Measurements from ENCODE around the gene C17orf107. TPM values are rescaled to one million over a fixed set of nuclear protein-coding genes. Genes with fewer than 3 reads are reported as not detected.

Gene C17orf107
- total and polyA plus RNA-seq, 2 of the 13 experiments (the other 11 are each of a cell fraction or from before 2014, with no cell fraction given): 0.20 to 0.59 TPM

DNA sequence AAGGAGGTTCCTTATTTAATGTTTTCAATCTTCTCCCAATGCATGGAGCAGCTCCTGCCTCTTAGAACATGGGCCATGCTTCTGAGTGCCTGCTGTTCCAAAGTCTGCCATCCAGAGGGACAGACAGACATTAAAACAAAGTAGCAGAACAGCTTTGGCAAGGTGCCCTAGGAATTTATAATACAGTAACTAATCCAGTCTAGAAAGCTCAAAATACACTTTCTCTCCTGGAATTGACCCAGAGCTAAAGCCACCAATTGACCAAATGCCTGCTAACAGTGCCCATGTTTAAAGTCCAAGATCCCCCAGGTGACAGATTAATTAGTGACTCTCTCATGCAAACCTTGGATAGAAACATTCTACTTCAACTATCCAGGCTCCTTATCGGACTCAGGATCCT is 14.7 kb downstream of the C17orf107 start:
- peak overlapping the region in 1 of 3 experiments; percentile 22; a peak in 2 of 6 replicates for H3K4me3 ChIP-seq (replicated peaks in 1 of 3; ENCODE audit: insufficient read depth in 1 of 3, low read depth in 2 of 3, low read length in 3 of 3)
- H4K20me1 ChIP-seq (ENCODE audit: insufficient read depth, low read length): no peaks in the 10 kb centered on the region
- H3K27me3 ChIP-seq (ENCODE audit: control insufficient read depth in 1 of 2, insufficient read depth in 2 of 2, low read length in 2 of 2): no peaks in the 10 kb centered on the region
- DNase-seq (ENCODE audit: low spot score) (peak; percentile 63), ATAC-seq (no peak; the same call in none of the 3 replicates), FAIRE-seq (peak; percentile 68)
- peak overlapping the region; percentile 6 for H2AFZ ChIP-seq (ENCODE audit: low read length)
- peaks cover 46% of the 10 kb centered on the region for H3K4me1 ChIP-seq (ENCODE audit: insufficient read depth, low read length)
- no TSS peak for BruUV-seq (replicated peaks)
- 0% methylated on average over 1 of the region's 1 CpG for WGBS (ENCODE audit: low lambda C conversion rate)
- H3K36me3 ChIP-seq (replicated peaks in 1 of 2; ENCODE audit: control insufficient read depth in 1 of 2, insufficient read depth in 2 of 2, low read length in 2 of 2): no peaks in the 10 kb centered on the region
- POLR2A ChIA-PET: interaction anchor here (0.8 to 2.6 kb wide), 2 partner anchors 26 to 53 kb away, joined by 3 to 12 read pairs; partner anchors contain the start of genes RNF167, SLC25A11 and SPAG7
- H3K9me3 ChIP-seq (ENCODE audit: low read length): no peaks in the 10 kb centered on the region
- in situ Hi-C loops (cut with HindIII; ENCODE audit: extremely low pct_ligation_motif_present, low pct_unique_long_range_greater_than_20kb): no loop called here
- H3K27ac ChIP-seq (ENCODE audit: extremely low read length, insufficient read depth, low read length): peak overlapping the region; percentile 42
- CTCF ChIA-PET (ENCODE audit: low intra/inter-chr PET ratio, low total read pairs): no interaction called here
- H3K79me2 ChIP-seq (ENCODE audit: insufficient read depth, low read length): no peaks in the 10 kb centered on the region
- TF ChIP-seq, protein P1, sequence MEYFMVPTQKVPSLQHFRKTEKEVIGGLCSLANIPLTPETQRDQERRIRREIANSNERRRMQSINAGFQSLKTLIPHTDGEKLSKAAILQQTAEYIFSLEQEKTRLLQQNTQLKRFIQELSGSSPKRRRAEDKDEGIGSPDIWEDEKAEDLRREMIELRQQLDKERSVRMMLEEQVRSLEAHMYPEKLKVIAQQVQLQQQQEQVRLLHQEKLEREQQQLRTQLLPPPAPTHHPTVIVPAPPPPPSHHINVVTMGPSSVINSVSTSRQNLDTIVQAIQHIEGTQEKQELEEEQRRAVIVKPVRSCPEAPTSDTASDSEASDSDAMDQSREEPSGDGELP (IDR thresholded peaks at IDR 0.05; ENCODE audit: borderline replicate concordance, low read depth): peak; percentile 32; the same call in 1 of the 2 replicates
- TF ChIP-seq NCOR1 (IDR thresholded peaks at IDR 0.05; ENCODE audit: borderline replicate concordance, low read length): peak; percentile 43; the same call in 1 of the 2 replicates
- TF ChIP-seq CEBPB (IDR thresholded peaks at IDR 0.05; ENCODE audit: borderline replicate concordance, low read depth, low read length): no peak
- peak; percentile 78; the same call in 1 of the 2 replicates for TF ChIP-seq MIXL1 (CRISPR knock-in tag; IDR thresholded peaks at IDR 0.05)
- TF ChIP-seq, protein P2, sequence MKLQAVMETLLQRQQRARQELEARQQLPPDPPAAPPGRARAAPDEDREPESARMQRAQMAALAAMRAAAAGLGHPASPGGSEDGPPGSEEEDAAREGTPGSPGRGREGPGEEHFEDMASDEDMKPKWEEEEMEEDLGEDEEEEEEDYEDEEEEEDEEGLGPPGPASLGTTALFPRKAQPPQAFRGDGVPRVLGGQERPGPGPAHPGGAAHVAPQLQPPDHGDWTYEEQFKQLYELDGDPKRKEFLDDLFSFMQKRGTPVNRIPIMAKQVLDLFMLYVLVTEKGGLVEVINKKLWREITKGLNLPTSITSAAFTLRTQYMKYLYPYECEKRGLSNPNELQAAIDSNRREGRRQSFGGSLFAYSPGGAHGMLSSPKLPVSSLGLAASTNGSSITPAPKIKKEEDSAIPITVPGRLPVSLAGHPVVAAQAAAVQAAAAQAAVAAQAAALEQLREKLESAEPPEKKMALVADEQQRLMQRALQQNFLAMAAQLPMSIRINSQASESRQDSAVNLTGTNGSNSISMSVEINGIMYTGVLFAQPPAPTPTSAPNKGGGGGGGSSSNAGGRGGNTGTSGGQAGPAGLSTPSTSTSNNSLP (IDR thresholded peaks at IDR 0.05; ENCODE audit: low read depth, low read length): peak; percentile 30; the same call in 1 of the 2 replicates
- TF ChIP-seq SOX5 (CRISPR knock-in tag; IDR thresholded peaks at IDR 0.05; ENCODE audit: borderline replicate concordance): no peak
- TF ChIP-seq, protein P3, sequence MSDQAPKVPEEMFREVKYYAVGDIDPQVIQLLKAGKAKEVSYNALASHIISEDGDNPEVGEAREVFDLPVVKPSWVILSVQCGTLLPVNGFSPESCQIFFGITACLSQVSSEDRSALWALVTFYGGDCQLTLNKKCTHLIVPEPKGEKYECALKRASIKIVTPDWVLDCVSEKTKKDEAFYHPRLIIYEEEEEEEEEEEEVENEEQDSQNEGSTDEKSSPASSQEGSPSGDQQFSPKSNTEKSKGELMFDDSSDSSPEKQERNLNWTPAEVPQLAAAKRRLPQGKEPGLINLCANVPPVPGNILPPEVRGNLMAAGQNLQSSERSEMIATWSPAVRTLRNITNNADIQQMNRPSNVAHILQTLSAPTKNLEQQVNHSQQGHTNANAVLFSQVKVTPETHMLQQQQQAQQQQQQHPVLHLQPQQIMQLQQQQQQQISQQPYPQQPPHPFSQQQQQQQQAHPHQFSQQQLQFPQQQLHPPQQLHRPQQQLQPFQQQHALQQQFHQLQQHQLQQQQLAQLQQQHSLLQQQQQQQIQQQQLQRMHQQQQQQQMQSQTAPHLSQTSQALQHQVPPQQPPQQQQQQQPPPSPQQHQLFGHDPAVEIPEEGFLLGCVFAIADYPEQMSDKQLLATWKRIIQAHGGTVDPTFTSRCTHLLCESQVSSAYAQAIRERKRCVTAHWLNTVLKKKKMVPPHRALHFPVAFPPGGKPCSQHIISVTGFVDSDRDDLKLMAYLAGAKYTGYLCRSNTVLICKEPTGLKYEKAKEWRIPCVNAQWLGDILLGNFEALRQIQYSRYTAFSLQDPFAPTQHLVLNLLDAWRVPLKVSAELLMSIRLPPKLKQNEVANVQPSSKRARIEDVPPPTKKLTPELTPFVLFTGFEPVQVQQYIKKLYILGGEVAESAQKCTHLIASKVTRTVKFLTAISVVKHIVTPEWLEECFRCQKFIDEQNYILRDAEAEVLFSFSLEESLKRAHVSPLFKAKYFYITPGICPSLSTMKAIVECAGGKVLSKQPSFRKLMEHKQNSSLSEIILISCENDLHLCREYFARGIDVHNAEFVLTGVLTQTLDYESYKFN (CRISPR knock-in tag; conservative IDR thresholded peaks at IDR 0.05): peak; percentile 31; the same call in 1 of the 2 replicates
- TF ChIP-seq ZBTB26 (CRISPR knock-in tag; IDR thresholded peaks at IDR 0.05; ENCODE audit: borderline replicate concordance): 0 out of 2 replicates have a peak, but pooled peaks have one; percentile 59
- peak; percentile 75 for TF ChIP-seq HNF4A (CRISPR knock-in tag; IDR thresholded peaks at IDR 0.05)
- TF ChIP-seq SOX6 (IDR thresholded peaks at IDR 0.05): no peak
- no peak for TF ChIP-seq SOX6 (CRISPR knock-in tag; IDR thresholded peaks at IDR 0.05)
- peak; percentile 57; the same call in 1 of the 2 replicates for TF ChIP-seq HNF4G (IDR thresholded peaks at IDR 0.05; ENCODE audit: borderline replicate concordance, low read depth, low read length)
- TF ChIP-seq HNF4G (CRISPR knock-in tag; IDR thresholded peaks at IDR 0.05; ENCODE audit: borderline replicate concordance, low read depth): no peak
- peak overlapping the region; percentile 54 for H3K4me2 ChIP-seq (ENCODE audit: low read depth, low read length)
- intact Hi-C loops (cut with micrococcal nuclease; ENCODE audit: unreplicated experiment): no loop called here
- peak overlapping the region; percentile 23; the same call in 1 of the 2 replicates for H3K9ac ChIP-seq (ENCODE audit: insufficient read depth, low read depth, low read length)

Measured in HepG2 (cell line).